ENCODE data around the gene EXD2.

- no peak for TF ChIP-seq CTCF (IDR thresholded peaks at IDR 0.05)
- no peak for TF ChIP-seq POLR2A (IDR thresholded peaks at IDR 0.05)
These were observed 16.2 kb upstream of the EXD2 start for GRCh38 chr14:69175130-69175529.

Measured in upper lobe of left lung (tissue), 4 donors.